GM12878 (cell line): ENCODE results near the gene RRAD. TPM values are rescaled to one million over a fixed set of nuclear protein-coding genes. Genes with fewer than 3 reads are reported as not detected.

Experiments used
- ATAC-seq: fragments of 200-7000 bp; cut with Tn5 transposase; 3 replicates; pipeline ENCODE4 v1.9.1; 2020; ENCODE audit warnings: mild to moderate bottlenecking, moderate library complexity
- BruUV-seq: library from RNA; stranded (reverse); fragments of 400-500 nt; replicated peaks from 2 replicates; lab custom pipeline; 2021; lab: Mats Ljungman, UMichigan
- CTCF ChIA-PET: fragments of 300-600 bp; sonication (Branson Sonifier 250); formaldehyde crosslinking; extraction: SDS; loops from one replicate; lab custom pipeline; 2021; ENCODE audit warnings: inconsistent platforms; lab: Yijun Ruan, JAX
- POLR2A ChIA-PET: fragments of 350-600 bp; formaldehyde crosslinking; extraction: SDS; loops from one replicate; lab custom pipeline; 2021; ENCODE audit warnings: inconsistent platforms; lab: Charles Lee
- RAD21 ChIA-PET: fragments of 300-600 bp; sonication (Branson Sonifier 250); formaldehyde crosslinking; loops from one replicate; lab custom pipeline; 2023; ENCODE audit warnings: antibody characterized with exemption; ENCODE audit not compliant: unreplicated experiment; lab: Charles Lee
- SMC1A ChIA-PET: fragments of 300-600 bp; sonication (Branson Sonifier 250); formaldehyde crosslinking; loops from one replicate; lab custom pipeline; 2023; ENCODE audit not compliant: unreplicated experiment, uncharacterized antibody; lab: Charles Lee
- DNase-seq: peaks from one replicate; pipeline ENCODE4 v3.0.0-alpha.2; 2011; ENCODE audit warnings: low read depth, low spot score
- FAIRE-seq: peaks from 3 replicates; lab custom pipeline; 2011; peaks lifted over from hg19 to GRCh38; lab: Jason Lieb, UNC
- H2AFZ ChIP-seq: 2 replicates; pipeline ENCODE4 v1.6.0; 2011; ENCODE audit warnings: low read depth, low read length, control low read depth; ENCODE audit not compliant: control insufficient read depth
- H3K27ac ChIP-seq: 2 replicates; pipeline ENCODE4 v1.5.1; 2011; ENCODE audit warnings: control low read depth; ENCODE audit not compliant: control insufficient read depth, insufficient read depth
- H3K27me3 ChIP-seq, 2 experiments: replicated peaks in 1 of 2; 2 replicates each; pipeline versions ENCODE4 v1.6.0 to v1.6.1; 2011; ENCODE audit warnings: low read length in 1 of 2; ENCODE audit not compliant: control insufficient read depth in 2 of 2, insufficient read depth in 2 of 2
- H3K36me3 ChIP-seq, 2 experiments: 2 replicates each; pipeline ENCODE4 v1.5.1; 2011; ENCODE audit warnings: low read length in 1 of 2; ENCODE audit not compliant: control insufficient read depth in 2 of 2, insufficient read depth in 2 of 2
- H3K4me1 ChIP-seq: 2 replicates; pipeline ENCODE4 v1.6.1; 2011; ENCODE audit warnings: mild to moderate bottlenecking, low read length, moderate library complexity, mixed read lengths; ENCODE audit not compliant: control insufficient read depth, insufficient read depth
- H3K4me2 ChIP-seq: 2 replicates; pipeline ENCODE4 v1.6.0; 2011; ENCODE audit warnings: control low read depth; ENCODE audit not compliant: control insufficient read depth, insufficient read depth
- H3K4me3 ChIP-seq: fragments of 200-600 bp; sonication (generic); 2 replicates; pipeline ENCODE4 v1.5.1; 2016
- H3K79me2 ChIP-seq: 2 replicates; pipeline ENCODE4 v1.6.0; 2011; ENCODE audit warnings: low read length; ENCODE audit not compliant: control insufficient read depth, insufficient read depth
- H3K9ac ChIP-seq: 2 replicates; pipeline ENCODE4 v1.8.0; 2011; ENCODE audit warnings: low read length, control low read depth, mixed read lengths; ENCODE audit not compliant: control insufficient read depth, insufficient read depth
- H3K9me3 ChIP-seq: replicated peaks from 3 replicates; pipeline ENCODE4 v1.5.1; 2011; ENCODE audit warnings: mild to moderate bottlenecking, low read length; ENCODE audit not compliant: control insufficient read depth, insufficient read depth
- H4K20me1 ChIP-seq: 2 replicates; pipeline ENCODE4 v1.6.0; 2011; ENCODE audit not compliant: control insufficient read depth, insufficient read depth
- KAT2A ChIP-seq: conservative IDR thresholded peaks from 2 replicates; pipeline ENCODE4 v1.6.1; 2011; ENCODE audit warnings: low read depth, low read length; ENCODE audit not compliant: control insufficient read depth
- PAX5 ChIP-seq: IDR thresholded peaks from 2 replicates; pipeline ENCODE4 v1.6.1; 2011; ENCODE audit warnings: low read depth, low read length, borderline replicate concordance
- WGBS: methylation state at CpG from one replicate; pipeline ENCODE4 v1.1.6; 2016; ENCODE audit warnings: low lambda C conversion rate; ENCODE audit not compliant: insufficient replicate concordance, insufficient coverage; ENCODE audit errors: missing lambda C conversion rate; 5-methylcytosine and 5-hydroxymethylcytosine counted together
- in situ Hi-C: fragments of 300-500 bp; cut with MboI; formaldehyde crosslinking; loops from 9 replicates; pipeline ENCODE4 v1.14.3; 2018; ENCODE audit warnings: mixed read lengths
- intact Hi-C: fragments of 100-400 bp; cut with micrococcal nuclease; formaldehyde crosslinking; loops from one replicate; pipeline ENCODE4 v1.14.2; 2022; ENCODE audit not compliant: unreplicated experiment
- polyA plus RNA-seq, 11 experiments: library from polyadenylated mRNA; depleted of rRNA in 4 of 11; unstranded in 6 of 11; stranded (reverse) in 5 of 11; fragments of >200 nt; fragmentation: Nextera tagmentation in 4 of 11; fragmentation: Illumina TruSeq in 1 of 11; extraction: Ambion mirVana in 4 of 11; extraction: Trizol in 1 of 11; gene quantifications; 1 replicate in 1 of 11; 2 replicates in 10 of 11; pipeline versions ENCODE4 v1.2.1 to v1.2.3, GENCODE V29; 2011 to 2016; ENCODE audit warnings: inconsistent platforms in 2 of 11, missing spikeins in 2 of 11, low read depth in 1 of 11
- total RNA-seq, 4 experiments: library from RNA; depleted of rRNA in 3 of 4; stranded (reverse); fragments of >200 nt in 3 of 4; fragmentation: Illumina TruSeq in 1 of 4; extraction: Trizol in 1 of 4; gene quantifications; 2 replicates each; pipeline versions ENCODE4 v1.2.1 to v1.2.3, GENCODE V29; 2013 to 2021
- TF ChIP-seq, protein P1 (sequence below): fragments of 450-650 bp; IDR thresholded peaks from 2 replicates; pipeline ENCODE4 v1.6.1; 2017; ENCODE audit warnings: mild to moderate bottlenecking, moderate library complexity

The RRAD gene
- total and polyA plus RNA-seq, 10 of the 15 experiments (the other 5 are each of a cell fraction or from before 2014, with no cell fraction given), result 0.11 to 8.5 (median 2.8) TPM

- no peak for TF ChIP-seq KAT2A
Measured at GRCh38 chr16:66948837-66949225, 23.5 kb upstream of the RRAD start (continued).

- ATAC-seq (peak; percentile 43), FAIRE-seq (peak; percentile 47), DNase-seq (no peak)
- ChIA-PET CTCF (interaction anchor here (1.1 to 2.2 kb wide), 3 partner anchors 28 to 56 kb away, joined by 4 to 8 read pairs (median 6); no protein-coding TSS in a partner anchor), POLR2A (no interaction called here), SMC1A (no interaction called here), RAD21 (interaction anchor here (1.1 kb wide), 1 partner anchor 70 kb away, joined by 6 read pairs; no protein-coding TSS in a partner anchor)
- H3K9me3 ChIP-seq, result no peaks in the 10 kb centered on the region
- H3K4me2 ChIP-seq, result peak overlapping the region; percentile 100
- H3K4me3 ChIP-seq, result peak overlapping the region; percentile 57; the same call in 1 of the 2 replicates
- peak; percentile 98 for TF ChIP-seq PAX5
- TF ChIP-seq, protein P1, sequence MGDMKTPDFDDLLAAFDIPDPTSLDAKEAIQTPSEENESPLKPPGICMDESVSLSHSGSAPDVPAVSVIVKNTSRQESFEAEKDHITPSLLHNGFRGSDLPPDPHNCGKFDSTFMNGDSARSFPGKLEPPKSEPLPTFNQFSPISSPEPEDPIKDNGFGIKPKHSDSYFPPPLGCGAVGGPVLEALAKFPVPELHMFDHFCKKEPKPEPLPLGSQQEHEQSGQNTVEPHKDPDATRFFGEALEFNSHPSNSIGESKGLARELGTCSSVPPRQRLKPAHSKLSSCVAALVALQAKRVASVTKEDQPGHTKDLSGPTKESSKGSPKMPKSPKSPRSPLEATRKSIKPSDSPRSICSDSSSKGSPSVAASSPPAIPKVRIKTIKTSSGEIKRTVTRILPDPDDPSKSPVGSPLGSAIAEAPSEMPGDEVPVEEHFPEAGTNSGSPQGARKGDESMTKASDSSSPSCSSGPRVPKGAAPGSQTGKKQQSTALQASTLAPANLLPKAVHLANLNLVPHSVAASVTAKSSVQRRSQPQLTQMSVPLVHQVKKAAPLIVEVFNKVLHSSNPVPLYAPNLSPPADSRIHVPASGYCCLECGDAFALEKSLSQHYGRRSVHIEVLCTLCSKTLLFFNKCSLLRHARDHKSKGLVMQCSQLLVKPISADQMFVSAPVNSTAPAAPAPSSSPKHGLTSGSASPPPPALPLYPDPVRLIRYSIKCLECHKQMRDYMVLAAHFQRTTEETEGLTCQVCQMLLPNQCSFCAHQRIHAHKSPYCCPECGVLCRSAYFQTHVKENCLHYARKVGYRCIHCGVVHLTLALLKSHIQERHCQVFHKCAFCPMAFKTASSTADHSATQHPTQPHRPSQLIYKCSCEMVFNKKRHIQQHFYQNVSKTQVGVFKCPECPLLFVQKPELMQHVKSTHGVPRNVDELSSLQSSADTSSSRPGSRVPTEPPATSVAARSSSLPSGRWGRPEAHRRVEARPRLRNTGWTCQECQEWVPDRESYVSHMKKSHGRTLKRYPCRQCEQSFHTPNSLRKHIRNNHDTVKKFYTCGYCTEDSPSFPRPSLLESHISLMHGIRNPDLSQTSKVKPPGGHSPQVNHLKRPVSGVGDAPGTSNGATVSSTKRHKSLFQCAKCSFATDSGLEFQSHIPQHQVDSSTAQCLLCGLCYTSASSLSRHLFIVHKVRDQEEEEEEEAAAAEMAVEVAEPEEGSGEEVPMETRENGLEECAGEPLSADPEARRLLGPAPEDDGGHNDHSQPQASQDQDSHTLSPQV, result no peak
- intact Hi-C loops (no loop called here), in situ Hi-C loops (no loop called here)
- H3K36me3 ChIP-seq, result no peaks in the 10 kb centered on the region
- H3K79me2 ChIP-seq, result no peaks in the 10 kb centered on the region
- peak overlapping the region; percentile 22; the same call in 1 of the 2 replicates for H3K9ac ChIP-seq
- H4K20me1 ChIP-seq, result no peaks in the 10 kb centered on the region
- WGBS, result 10% methylated on average over 44 of the region's 44 CpGs
- H2AFZ ChIP-seq, result peak overlapping the region; percentile 83
- H3K4me1 ChIP-seq, result peaks cover 19% of the 10 kb centered on the region
- BruUV-seq, result no TSS peak
- no peak overlapping the region for H3K27ac ChIP-seq
- H3K27me3 ChIP-seq, result no peaks in the 10 kb centered on the region
Measured at GRCh38 chr16:66948134-66948836, 22.9 kb upstream of the RRAD start.
